H9 (cell line): ENCODE measurements around the gene QSOX1. TPM values are rescaled to one million over a fixed set of nuclear protein-coding genes. Genes with fewer than 3 reads are reported as not detected.

Source experiments
- DNase-seq: peaks from one replicate; pipeline ENCODE4 v3.0.0-alpha.2; 2017
- H2AFZ ChIP-seq: one replicate; pipeline ENCODE4 v1.6.1; 2013; ENCODE audit warnings: mild to moderate bottlenecking, low read length, control low read depth, moderate library complexity
- H2AK5ac ChIP-seq: 2 replicates; pipeline ENCODE4 v1.6.1; 2013; ENCODE audit warnings: low read length, control low read depth, mixed read lengths; ENCODE audit not compliant: insufficient read length
- H2BK120ac ChIP-seq: one replicate; pipeline ENCODE4 v1.6.1; 2013; ENCODE audit warnings: low read depth, mild to moderate bottlenecking, low read length, control low read depth, inconsistent platforms; ENCODE audit not compliant: poor library complexity, severe bottlenecking
- H2BK12ac ChIP-seq: 2 replicates; pipeline ENCODE4 v1.6.1; 2013; ENCODE audit warnings: low read length, control low read depth, mixed read lengths, low read depth; ENCODE audit not compliant: insufficient read length
- H2BK15ac ChIP-seq: 2 replicates; pipeline ENCODE4 v1.6.1; 2013; ENCODE audit warnings: low read depth, low read length, control low read depth
- H2BK20ac ChIP-seq: one replicate; pipeline ENCODE4 v1.6.1; 2013; ENCODE audit warnings: low read depth, mild to moderate bottlenecking, low read length, control low read depth, inconsistent platforms; ENCODE audit not compliant: poor library complexity, severe bottlenecking
- H2BK5ac ChIP-seq: 2 replicates; pipeline ENCODE4 v1.6.1; 2013; ENCODE audit warnings: low read length, control low read depth, mixed read lengths; ENCODE audit not compliant: insufficient read length
- H3K14ac ChIP-seq: 2 replicates; pipeline ENCODE4 v1.6.1; 2013; ENCODE audit warnings: low read length, control low read depth; ENCODE audit not compliant: insufficient read depth
- H3K18ac ChIP-seq: 2 replicates; pipeline ENCODE4 v1.6.1; 2013; ENCODE audit warnings: low read depth, mild to moderate bottlenecking, mixed read lengths, low read length, control low read depth; ENCODE audit not compliant: insufficient read length
- H3K23ac ChIP-seq: 2 replicates; pipeline ENCODE4 v1.6.1; 2013; ENCODE audit warnings: low read length, control low read depth, mixed read lengths, low read depth; ENCODE audit not compliant: insufficient read length
- H3K23me2 ChIP-seq: 2 replicates; pipeline ENCODE4 v1.6.1; 2013; ENCODE audit warnings: low read depth, mild to moderate bottlenecking, mixed read lengths, low read length, control low read depth; ENCODE audit not compliant: insufficient read length, poor library complexity, severe bottlenecking
- H3K27ac ChIP-seq: 2 replicates; pipeline ENCODE4 v1.5.1; 2013; ENCODE audit warnings: low read length, control low read depth, mixed read lengths, low read depth; ENCODE audit not compliant: insufficient read length
- H3K27me3 ChIP-seq: 2 replicates; pipeline ENCODE4 v1.6.1; 2013; ENCODE audit warnings: low read length, control low read depth, inconsistent platforms; ENCODE audit not compliant: insufficient read depth
- H3K4ac ChIP-seq: 2 replicates; pipeline ENCODE4 v1.6.1; 2013; ENCODE audit warnings: low read depth, mild to moderate bottlenecking, control low read depth, inconsistent platforms, low read length, moderate library complexity
- H3K4me1 ChIP-seq: 2 replicates; pipeline ENCODE4 v1.6.1; 2013; ENCODE audit warnings: low read length, control low read depth, inconsistent platforms; ENCODE audit not compliant: insufficient read depth
- H3K4me2 ChIP-seq: 2 replicates; pipeline ENCODE4 v1.6.1; 2013; ENCODE audit warnings: low read length, control low read depth, mixed read lengths; ENCODE audit not compliant: insufficient read length, insufficient read depth
- H3K56ac ChIP-seq: 2 replicates; pipeline ENCODE4 v1.6.1; 2013; ENCODE audit warnings: low read depth, mild to moderate bottlenecking, mixed read lengths, low read length, control low read depth; ENCODE audit not compliant: insufficient read length
- H3K79me1 ChIP-seq: 2 replicates; pipeline ENCODE4 v1.6.1; 2013; ENCODE audit warnings: low read depth, mild to moderate bottlenecking, moderate library complexity, low read length, control low read depth, inconsistent platforms; ENCODE audit not compliant: insufficient read depth, poor library complexity, severe bottlenecking
- H3K79me2 ChIP-seq: 2 replicates; pipeline ENCODE4 v1.6.1; 2013; ENCODE audit warnings: low read length, control low read depth, inconsistent platforms; ENCODE audit not compliant: insufficient read depth
- H3K9ac ChIP-seq: 2 replicates; pipeline ENCODE4 v1.6.1; 2013; ENCODE audit warnings: low read length, control low read depth, mixed read lengths; ENCODE audit not compliant: insufficient read length; ENCODE audit errors: extremely low read depth
- H3K9me3 ChIP-seq: one replicate; pipeline ENCODE4 v1.6.1; 2013; ENCODE audit warnings: low read depth, low read length, inconsistent platforms; ENCODE audit not compliant: control insufficient read depth
- H3T11ph ChIP-seq: one replicate; pipeline ENCODE4 v1.6.1; 2013; ENCODE audit warnings: mild to moderate bottlenecking, low read length, control low read depth, inconsistent platforms
- H4K20me1 ChIP-seq: one replicate; pipeline ENCODE4 v1.6.1; 2013; ENCODE audit not compliant: control insufficient read depth, insufficient read length, insufficient read depth
- H4K5ac ChIP-seq: 2 replicates; pipeline ENCODE4 v1.6.1; 2013; ENCODE audit warnings: low read depth, mild to moderate bottlenecking, mixed read lengths, low read length, control low read depth; ENCODE audit not compliant: insufficient read length
- H4K8ac ChIP-seq: replicated peaks from 2 replicates; pipeline ENCODE4 v1.6.1; 2013; ENCODE audit warnings: low read length, control low read depth, mixed read lengths, low read depth; ENCODE audit not compliant: insufficient read length
- H4K91ac ChIP-seq: 2 replicates; pipeline ENCODE4 v1.6.1; 2013; ENCODE audit warnings: low read depth, mild to moderate bottlenecking, moderate library complexity, mixed read lengths, low read length, control low read depth; ENCODE audit not compliant: insufficient read length
- H3K27ac Mint-ChIP-seq, 3 experiments: 2 replicates in 2 of 3; 3 replicates in 1 of 3; pipeline ENCODE4 v1.8.0; 2020 to 2021; ENCODE audit warnings: mixed read lengths in 3 of 3, mild to moderate bottlenecking in 1 of 3, moderate library complexity in 1 of 3
- H3K27me3 Mint-ChIP-seq: 2 replicates; pipeline ENCODE4 v1.8.0; 2021; ENCODE audit warnings: low read depth, mild to moderate bottlenecking, moderate library complexity, mixed read lengths
- H3K36me3 Mint-ChIP-seq, 3 experiments: 2 replicates in 2 of 3; 3 replicates in 1 of 3; pipeline ENCODE4 v1.8.0; 2020 to 2021; ENCODE audit warnings: low read depth in 3 of 3, mixed read lengths in 3 of 3; ENCODE audit not compliant: insufficient read depth in 1 of 3
- H3K4me1 Mint-ChIP-seq, 2 experiments: 2 replicates each; pipeline ENCODE4 v1.8.0; 2020; ENCODE audit warnings: mixed read lengths in 2 of 2
- H3K4me3 Mint-ChIP-seq, 2 experiments: 2 replicates in 1 of 2; 3 replicates in 1 of 2; pipeline ENCODE4 v1.8.0; 2020 to 2021; ENCODE audit warnings: mild to moderate bottlenecking in 2 of 2, mixed read lengths in 2 of 2, moderate library complexity in 1 of 2
- H3K9me3 Mint-ChIP-seq, 2 experiments: 2 replicates in 1 of 2; 3 replicates in 1 of 2; pipeline ENCODE4 v1.8.0; 2020; ENCODE audit warnings: mild to moderate bottlenecking in 2 of 2, mixed read lengths in 2 of 2, moderate library complexity in 1 of 2
- CTCF ChIP-seq: fragments of 200-600 bp; sonication (generic); conservative IDR thresholded peaks from 3 replicates; pipeline ENCODE4 v1.8.0; 2021; ENCODE audit warnings: antibody characterized with exemption, mild to moderate bottlenecking
- WGBS: extraction: QIAGEN DNeasy Blood & Tissue Kit; methylation state at CpG from one replicate; pipeline ENCODE4 v1.1.7; 2013; ENCODE audit warnings: missing lambda C conversion rate, low lambda C conversion rate, mixed read lengths; ENCODE audit not compliant: insufficient read length; ENCODE audit errors: extremely low coverage; 5-methylcytosine and 5-hydroxymethylcytosine counted together
- total RNA-seq: library from RNA; stranded (reverse); gene quantifications from 2 replicates; pipeline ENCODE4 v1.2.1, GENCODE V29; 2021

QSOX1 gene
- total RNA-seq, 1 experiment from 2014 or later, result 79.2 TPM

GRCh38 chr1:180231936-180232335, 77.3 kb downstream of the QSOX1 start:
- Mint-ChIP-seq H3K4me3 (peak overlapping the region; percentile 63 to 89), H3K27ac (peak overlapping the region in 1 of 3 experiments; percentile 59; a peak in 2 of 7 replicates), H3K36me3 (peaks cover 0 to 2% (median 0%) of the 10 kb centered on the region in 3 experiments; a peak in 1 of 7 replicates), H3K27me3 (peaks cover 93% of the 10 kb centered on the region), H3K4me1 (peaks cover 48 to 53% of the 10 kb centered on the region in 2 experiments), H3K9me3 (peaks cover 3 to 5% of the 10 kb centered on the region in 2 experiments; a peak in 3 of 5 replicates)
- Histone ChIP-seq H3K79me1 (no peaks in the 10 kb centered on the region), H2AFZ (no peak overlapping the region), H3K9ac (no peak overlapping the region), H3K18ac (no peak overlapping the region), H3T11ph (no peak overlapping the region), H2BK20ac (no peak overlapping the region), H3K27me3 (peaks cover 75% of the 10 kb centered on the region), H3K9me3 (no peaks in the 10 kb centered on the region), H4K20me1 (no peaks in the 10 kb centered on the region), H3K23ac (no peak overlapping the region), H3K4me1 (peaks cover 17% of the 10 kb centered on the region), H4K91ac (no peak overlapping the region), H3K79me2 (no peaks in the 10 kb centered on the region), H3K14ac (peak overlapping the region; percentile 7; the same call in 1 of the 2 replicates), H2BK5ac (no peak overlapping the region), H3K4ac (no peak overlapping the region), H4K5ac (no peak overlapping the region), H3K4me2 (peak overlapping the region; percentile 76), H2BK120ac (no peak overlapping the region), H2BK15ac (no peak overlapping the region), H3K23me2 (peaks cover 46% of the 10 kb centered on the region), H2BK12ac (no peak overlapping the region), H3K56ac (no peak overlapping the region), H4K8ac (no peak overlapping the region), H2AK5ac (no peak overlapping the region), H3K27ac (no peak overlapping the region)
- DNase-seq, result no peak
- no CpG with 5 or more reads among the region's 14 CpGs for WGBS
- no peak for TF ChIP-seq CTCF
